HFF-Myc (cell line): ENCODE results near the gene ATP10A.

Source experiments
- DNase-seq: peaks from one replicate; pipeline ENCODE4 v3.0.0-alpha.2; 2011; ENCODE audit warnings: low read depth; ENCODE audit errors: extremely low read depth
- H3K4me3 ChIP-seq: replicated peaks from 2 replicates; pipeline ENCODE4 v1.5.1; 2011; ENCODE audit warnings: low read depth, mild to moderate bottlenecking, control low read depth, low read length
- CTCF ChIP-seq: IDR thresholded peaks from 2 replicates; pipeline ENCODE4 v1.5.1; 2012; ENCODE audit warnings: mild to moderate bottlenecking, low read depth, low read length, control low read depth; ENCODE audit errors: missing control alignments

Gene ATP10A

DNA sequence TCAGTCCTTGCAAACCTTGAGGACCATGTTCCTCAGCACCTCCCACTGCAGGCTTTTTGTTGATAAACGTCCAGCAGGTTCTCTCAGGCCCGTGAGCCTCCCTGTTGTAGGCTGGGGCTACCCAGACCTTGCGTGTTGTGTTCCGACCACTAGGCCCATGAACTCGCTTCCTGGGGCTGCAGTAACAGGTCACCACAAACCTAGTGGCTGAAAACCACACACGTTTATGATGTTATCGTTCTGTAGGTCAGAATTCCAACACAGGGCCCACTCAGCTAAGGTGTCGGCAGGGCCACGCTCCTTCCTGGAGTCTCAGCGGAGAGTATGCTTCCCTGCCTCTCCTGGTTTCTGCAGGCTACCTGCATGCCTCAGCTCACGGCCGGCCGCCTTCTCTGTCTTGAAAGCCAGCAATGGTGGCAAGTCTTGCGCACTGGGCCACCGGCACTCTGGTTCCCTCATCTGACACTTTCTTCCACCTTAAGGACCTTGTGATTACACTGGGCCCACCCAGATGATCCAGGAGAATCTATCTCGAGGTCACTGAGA, 60.8 kb downstream of the ATP10A start:
- H3K4me3 ChIP-seq, result no peak overlapping the region
- no peak for DNase-seq
- no peak for TF ChIP-seq CTCF

GRCh38 chr15:25801586-25802284, 61.4 kb downstream of the ATP10A start:
- no peak overlapping the region for H3K4me3 ChIP-seq
- DNase-seq, result no peak

GRCh38 chr15:25800761-25801515, 62.2 kb downstream of the ATP10A start:
- TF ChIP-seq CTCF, result no peak
- no peak for DNase-seq
- H3K4me3 ChIP-seq, result no peak overlapping the region

More at GRCh38 chr15:25801586-25802284, 61.4 kb downstream of the ATP10A start:
- no peak for TF ChIP-seq CTCF

GRCh38 chr15:25799906-25800700, 63.0 kb downstream of the ATP10A start:
- TF ChIP-seq CTCF, result no peak
- H3K4me3 ChIP-seq, result no peak overlapping the region
- no peak for DNase-seq

DNA sequence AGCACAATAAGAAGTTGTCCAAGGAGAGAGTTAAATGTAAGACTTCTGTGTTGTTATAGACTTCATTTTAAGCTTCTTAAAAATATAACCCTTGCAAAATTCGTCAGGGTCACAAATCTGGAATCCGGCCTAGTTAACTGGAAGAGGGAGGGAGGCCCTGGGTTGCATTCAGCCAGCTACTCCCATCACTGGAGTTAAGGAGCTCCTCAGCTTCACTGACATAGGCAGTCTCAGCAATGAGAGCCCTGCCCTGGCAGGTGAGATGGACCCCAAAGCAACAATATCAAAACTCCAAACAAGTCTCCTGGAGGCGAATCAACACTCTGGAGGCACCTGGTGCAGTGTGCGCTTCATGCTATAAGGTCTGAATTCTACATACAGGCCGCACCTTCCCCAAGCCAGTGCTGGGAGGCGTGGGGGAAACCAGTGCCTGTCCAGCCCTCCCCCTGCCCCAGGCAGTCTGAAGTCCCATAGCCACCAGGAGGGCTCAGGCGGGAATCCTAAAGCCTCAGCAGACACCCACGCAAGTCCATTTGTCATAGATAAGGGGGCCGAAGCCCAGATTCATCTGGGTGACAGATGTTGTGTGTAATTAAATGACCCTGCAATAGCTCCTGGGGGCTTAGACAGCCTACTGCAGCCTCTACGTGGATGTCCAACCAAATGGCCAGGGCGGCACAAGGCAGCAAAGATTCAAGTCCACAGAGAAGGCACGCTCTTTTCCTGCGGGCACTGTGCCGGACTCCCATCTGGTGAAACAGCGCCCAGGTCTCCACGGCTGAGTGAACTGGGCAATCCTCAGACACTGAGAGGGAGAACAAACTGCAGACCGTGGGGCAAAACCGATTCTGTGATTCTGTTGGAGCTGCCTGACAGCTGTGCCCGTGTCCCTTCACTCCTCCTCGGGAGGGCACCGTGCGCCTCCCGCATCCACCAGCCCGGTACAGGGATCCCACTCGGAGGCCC, 64.9 kb downstream of the ATP10A start:
- no peak for DNase-seq
- no peak overlapping the region for H3K4me3 ChIP-seq
- TF ChIP-seq CTCF, result no peak
